Skeletal muscle cell (primary cell): Measurements from ENCODE around the gene PRPF6.

Experiments used
- DNase-seq: peaks from one replicate; pipeline ENCODE4 v3.0.0-alpha.2; 2010; ENCODE audit warnings: low read depth
- H3K4me3 ChIP-seq: 2 replicates; pipeline ENCODE4 v1.5.1; 2011; ENCODE audit warnings: low read depth, mild to moderate bottlenecking, control low read depth, low read length, moderate library complexity

PRPF6 gene

GRCh38 chr20:64052987-64053840 is 72.3 kb downstream of the PRPF6 start:
- H3K4me3 ChIP-seq: no peak overlapping the region
- DNase-seq: no peak

DNA sequence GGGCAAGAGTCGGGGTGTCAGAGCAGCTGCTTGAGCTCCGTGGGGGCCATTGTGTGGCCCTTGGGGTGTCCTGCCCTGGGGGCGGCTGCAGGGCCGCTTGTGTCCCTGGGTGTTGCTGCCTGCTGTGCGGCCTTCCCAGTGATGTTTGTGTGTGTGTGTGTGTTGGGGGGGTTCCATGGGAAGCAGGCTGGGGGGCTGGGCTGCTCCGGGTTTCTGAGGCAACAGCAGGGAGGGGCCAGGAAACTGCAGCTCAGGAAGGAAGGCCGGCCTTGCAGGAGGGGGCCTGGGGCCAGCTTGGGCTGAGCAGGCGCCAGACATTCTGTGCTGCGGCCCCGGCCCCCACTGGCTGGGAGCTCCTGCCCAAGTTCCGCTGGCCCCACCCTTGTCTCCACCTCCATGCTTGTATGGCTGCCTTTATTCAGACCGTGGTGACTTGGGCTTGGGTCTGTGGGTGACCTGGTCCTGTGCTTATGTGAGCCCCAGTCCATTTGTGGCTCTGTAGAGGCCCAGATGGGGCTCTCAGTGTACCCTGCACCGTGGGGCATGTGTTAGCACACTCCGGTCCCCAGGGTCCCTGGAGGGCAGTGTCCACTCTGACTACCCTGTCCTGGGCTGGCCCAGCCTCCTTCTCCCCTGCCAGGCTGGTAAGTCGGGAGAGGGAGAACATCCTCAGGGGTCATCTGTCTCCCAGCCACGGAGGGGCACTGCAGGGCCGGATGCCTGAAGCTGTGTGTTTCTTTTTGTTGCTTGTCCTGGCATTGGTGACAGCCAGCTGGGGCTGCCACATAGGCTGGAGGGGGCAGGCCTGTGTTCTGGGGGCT is 73.1 kb downstream of the PRPF6 start:
- DNase-seq: no peak
- no peak overlapping the region for H3K4me3 ChIP-seq

DNA sequence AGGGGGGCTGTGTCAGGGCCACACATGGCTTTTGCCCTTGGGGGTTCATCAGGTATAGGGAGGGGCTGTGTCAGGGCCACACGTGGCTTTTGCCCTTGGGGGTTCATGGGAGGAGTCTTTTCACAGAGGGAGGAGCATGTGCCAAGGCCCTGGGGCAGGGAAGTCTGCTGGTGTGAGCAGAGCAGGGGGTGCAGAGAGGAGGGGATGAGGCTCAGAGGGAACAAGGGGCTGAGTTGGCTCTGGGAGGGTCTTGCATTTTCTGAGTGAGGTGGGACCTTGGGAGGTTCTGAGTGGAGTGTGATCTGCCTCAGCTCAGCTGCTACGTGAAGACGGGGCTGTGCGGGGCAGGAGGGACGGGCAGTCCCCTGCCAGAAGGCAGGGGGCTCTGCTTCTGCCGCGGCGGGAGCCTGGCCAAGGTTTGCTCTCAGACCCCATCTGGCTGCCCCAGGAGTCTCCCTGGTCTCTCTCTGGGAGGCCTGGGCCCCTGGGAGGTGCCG is 74.5 kb downstream of the PRPF6 start:
- no peak overlapping the region for H3K4me3 ChIP-seq
- DNase-seq: no peak

- no peak for DNase-seq
- no peak overlapping the region for H3K4me3 ChIP-seq
Measured at GRCh38 chr20:64055893-64056638, 75.1 kb downstream of the PRPF6 start.

DNA sequence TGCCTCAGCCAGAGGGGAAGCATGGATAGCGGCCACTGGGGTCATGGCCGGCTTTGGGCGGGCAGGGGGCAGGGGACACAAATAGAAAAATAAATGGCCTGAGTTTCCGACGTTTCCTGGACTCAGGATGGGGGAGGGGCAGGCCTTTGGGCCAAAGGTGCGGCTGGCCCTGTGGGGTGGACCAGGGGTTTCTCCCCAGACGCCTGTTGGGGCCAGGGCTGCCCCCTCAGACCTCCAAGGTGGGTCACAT is 75.6 kb downstream of the PRPF6 start:
- no peak overlapping the region for H3K4me3 ChIP-seq
- no peak for DNase-seq

DNA sequence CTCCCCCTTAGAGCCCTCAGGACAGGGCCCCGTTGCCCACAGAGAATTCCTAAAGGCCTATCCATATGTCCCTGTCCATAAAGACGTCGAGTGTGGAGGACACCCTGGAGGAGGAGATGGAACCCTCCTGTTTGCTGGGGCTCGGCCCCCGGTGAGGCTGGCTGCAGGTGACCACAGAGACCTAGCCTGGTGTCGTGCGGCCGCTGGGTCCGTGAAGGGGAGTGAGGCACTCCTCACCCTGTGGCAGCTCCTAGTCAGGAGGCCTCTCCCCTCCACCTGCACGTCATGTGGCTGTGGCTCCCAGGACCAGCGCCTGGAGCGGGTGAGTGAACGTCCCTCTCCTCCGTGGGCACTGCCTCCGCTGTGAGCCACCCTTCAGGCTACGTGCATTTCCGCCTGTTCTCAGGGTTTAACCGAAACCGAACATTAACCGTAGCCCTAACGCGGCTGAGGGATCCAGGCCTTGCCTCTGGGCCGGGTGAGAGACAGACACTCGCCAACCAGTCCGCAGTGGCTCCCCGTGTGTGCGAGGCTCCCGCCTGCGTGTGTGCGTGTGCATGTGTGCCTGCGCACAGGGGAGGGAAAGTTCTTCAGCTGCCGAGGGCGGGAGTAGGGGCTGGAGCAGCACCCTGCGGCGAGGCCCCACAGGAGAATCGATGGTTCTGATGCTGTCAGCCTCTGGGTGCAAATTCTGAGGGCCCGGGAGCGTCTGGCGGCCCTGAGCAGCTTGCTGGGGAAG is 76.1 kb downstream of the PRPF6 start:
- no peak for DNase-seq
- no peak overlapping the region for H3K4me3 ChIP-seq

DNA sequence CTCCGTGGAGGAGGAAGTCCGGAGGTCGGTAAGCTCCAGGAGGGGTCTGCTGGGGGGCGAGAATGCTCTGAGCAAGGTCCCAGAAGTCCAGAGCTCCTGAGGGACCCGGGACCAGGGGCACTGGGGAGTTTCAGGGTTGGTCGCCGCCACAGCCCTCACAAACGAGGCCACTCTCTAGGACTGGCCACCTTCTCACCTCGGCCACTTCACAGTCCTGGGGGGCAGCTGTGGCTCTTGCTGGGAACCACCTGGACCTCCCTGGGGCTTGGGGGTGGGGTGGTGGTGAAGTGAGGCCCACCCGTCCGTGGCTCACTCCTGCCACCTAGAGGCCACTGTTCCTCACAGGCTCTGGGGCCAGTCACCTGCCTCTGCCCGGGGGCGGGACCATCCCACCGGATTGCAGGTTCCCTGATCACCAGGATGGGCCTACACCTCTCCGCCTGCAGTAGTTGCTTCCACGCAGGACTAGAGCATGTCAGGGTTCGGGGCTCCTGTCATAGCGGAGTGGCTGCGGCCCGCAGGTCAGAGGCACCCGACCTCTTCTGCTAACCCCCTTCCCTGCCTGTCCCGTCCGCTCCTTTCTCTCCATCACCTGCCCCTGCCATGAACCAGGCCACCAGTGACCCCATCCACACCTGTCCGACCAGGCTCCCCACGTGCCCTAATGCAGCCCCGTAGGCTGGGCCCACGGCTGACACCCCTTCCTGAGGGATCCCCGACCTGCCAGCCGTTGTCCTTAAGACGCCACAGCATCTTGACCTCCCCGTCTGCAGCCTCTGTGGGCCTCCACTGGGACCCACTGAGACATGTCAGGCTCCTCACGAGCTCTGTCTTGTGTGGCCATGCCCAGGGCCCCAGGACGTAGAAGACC is 76.9 kb downstream of the PRPF6 start:
- no peak overlapping the region for H3K4me3 ChIP-seq
- no peak for DNase-seq

DNA sequence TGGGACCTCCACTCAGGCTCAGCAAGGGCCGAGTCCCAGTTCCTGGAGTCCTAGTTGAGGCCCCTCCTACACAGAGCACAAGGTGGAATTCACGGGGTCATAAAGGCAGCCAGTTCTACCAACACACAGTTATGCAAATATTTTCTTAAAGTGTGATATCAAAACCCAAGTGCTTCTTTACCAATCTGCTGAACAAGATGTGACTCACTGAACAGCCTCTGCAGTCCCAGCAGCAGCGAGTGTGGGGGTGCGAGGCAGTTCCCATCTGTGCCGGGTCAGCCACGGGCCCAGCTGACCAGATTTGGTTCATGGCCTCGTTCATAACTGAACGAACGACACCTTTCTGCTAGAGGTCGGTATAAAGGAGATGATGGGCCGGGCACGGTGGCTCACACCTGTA is 77.6 kb downstream of the PRPF6 start:
- no peak overlapping the region for H3K4me3 ChIP-seq
- no peak for DNase-seq

DNA sequence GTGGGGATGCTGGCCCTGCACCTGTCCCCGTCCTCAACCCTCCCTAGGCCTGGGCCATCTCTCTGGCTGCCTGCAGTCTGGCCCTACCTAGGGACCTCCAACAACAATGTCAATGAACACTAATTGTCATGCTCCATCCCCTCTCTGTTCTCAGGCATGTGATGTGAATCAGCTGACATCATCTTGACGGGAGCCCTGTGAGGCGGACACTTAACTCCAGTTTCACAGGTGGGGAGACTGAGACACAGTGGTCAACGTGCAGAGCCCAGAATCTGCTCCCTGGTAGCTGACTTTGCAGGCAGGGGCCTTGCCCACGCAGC is 81.3 kb downstream of the PRPF6 start:
- H3K4me3 ChIP-seq: peak overlapping the region; percentile 89
- DNase-seq: no peak

- peak within 1 kb of the TSS; percentile 89 for H3K4me3 ChIP-seq
- DNase-seq: peak; percentile 84
Measured at GRCh38 chr20:64062596-64063388, 81.9 kb downstream of the PRPF6 start, which contains the start of gene TCEA2. Gene TCEA2 (plus strand): TSS chr20:64063198. CDS start chr20:64063313, 115 bp downstream.

GRCh38 chr20:64063389-64064144 is 82.6 kb downstream of the PRPF6 start:
- no peak for DNase-seq
- peak overlapping the region; percentile 89 for H3K4me3 ChIP-seq

- DNase-seq: no peak
- H3K4me3 ChIP-seq: peak overlapping the region; percentile 89
Measured at GRCh38 chr20:64064145-64064698, 83.3 kb downstream of the PRPF6 start.

GRCh38 chr20:64065062-64065973 is 84.4 kb downstream of the PRPF6 start:
- DNase-seq: no peak
- H3K4me3 ChIP-seq: no peak overlapping the region

GRCh38 chr20:64065974-64066343 is 85.0 kb downstream of the PRPF6 start:
- no peak for DNase-seq
- no peak overlapping the region for H3K4me3 ChIP-seq

GRCh38 chr20:64067005-64067632 is 86.2 kb downstream of the PRPF6 start:
- DNase-seq: no peak
- no peak overlapping the region for H3K4me3 ChIP-seq
